ENCODE results near the gene NAALADL2.

- TF ChIP-seq CTCF (IDR thresholded peaks at IDR 0.05), result no peak
- TF ChIP-seq POLR2A (IDR thresholded peaks at IDR 0.05), result no peak
These were observed 387.1 kb downstream of the NAALADL2 start for GRCh38 chr3:175246234-175246633.
